ENCODE measurements around the gene OPN5. TPM values are rescaled to one million over a fixed set of nuclear protein-coding genes. Genes with fewer than 3 reads are reported as not detected.

OPN5 gene
- total RNA-seq, 1 donor from 2014 or later: not detected

DNA sequence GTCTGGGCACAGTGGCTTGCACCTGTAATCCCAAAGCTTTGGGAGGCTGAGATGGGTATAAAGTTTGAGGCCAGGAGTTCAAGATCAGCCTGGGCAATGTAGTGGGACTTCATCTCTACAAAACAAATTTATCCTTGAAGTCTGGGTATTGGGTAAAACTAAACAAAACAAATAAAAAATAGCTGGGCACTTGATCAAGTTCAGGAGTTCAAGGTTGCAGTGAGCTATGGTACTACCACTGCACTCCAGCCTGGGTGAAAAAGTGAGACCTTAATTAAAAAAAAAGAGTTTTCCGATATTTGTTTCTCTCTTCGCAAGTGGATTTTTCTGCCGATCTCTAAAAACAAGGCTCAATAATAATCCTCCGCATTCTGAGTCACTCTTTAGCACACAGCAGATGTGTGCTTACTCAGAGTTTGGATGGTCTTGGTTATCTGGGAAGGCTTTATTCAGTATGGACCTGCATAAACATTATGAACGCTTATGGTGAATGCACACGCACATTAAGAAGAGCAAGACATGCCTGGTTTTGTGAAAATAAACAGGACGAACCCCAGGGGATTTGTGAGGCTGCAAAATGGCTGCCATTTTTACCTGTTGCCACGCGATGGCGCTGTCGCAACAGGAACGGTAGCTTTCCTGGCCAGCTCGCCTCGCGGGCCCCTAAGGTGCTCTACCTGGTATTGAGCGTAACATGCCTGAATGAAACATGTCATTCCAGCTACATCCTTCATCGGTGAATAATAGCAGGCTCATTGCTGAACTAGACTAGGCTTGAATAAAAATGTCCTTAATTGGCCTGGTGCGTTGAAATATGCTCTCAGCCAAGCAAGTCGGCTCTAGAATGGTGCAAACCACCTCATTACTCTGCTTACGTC is 6.0 kb downstream of the OPN5 start:
- peak; percentile 59 for DNase-seq (ENCODE audit: low read depth)

DNA sequence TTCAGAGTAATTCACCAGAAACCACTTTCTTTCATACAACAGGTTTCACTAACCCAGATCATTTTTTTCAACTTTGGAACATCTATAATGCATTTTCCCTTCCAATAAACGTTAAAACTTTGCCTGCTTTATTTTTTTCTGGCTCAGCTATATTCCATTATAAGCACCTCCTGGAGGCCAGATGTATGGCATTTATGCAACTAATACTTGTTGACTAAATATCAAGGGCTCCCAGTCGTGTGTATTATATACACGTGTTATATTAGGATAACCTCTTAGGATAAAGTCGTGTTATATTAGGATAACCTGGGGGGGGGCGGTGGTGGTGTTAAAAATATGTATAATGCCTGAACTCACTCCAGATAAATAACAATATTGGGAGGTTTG is 6.7 kb downstream of the OPN5 start:
- no peak for DNase-seq (ENCODE audit: low read depth)

DNA sequence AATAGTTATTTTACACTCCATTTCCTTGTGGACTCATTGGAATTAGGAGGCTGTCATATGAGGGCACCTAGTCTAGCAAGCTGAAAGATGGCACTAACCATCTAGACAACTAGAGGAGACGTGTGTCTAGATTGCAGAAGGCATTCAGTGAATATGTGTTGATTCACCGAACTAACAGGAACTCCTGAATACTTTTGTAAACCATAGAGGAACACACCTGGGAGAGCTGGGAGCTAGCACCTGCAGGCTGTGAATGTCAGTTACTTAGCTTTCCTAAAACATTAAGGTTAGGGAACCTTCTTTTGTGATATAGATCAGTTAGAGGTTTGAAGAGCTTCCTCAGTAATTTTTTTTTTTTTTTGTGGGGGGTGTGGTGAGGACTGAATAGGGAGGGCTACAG is 7.7 kb downstream of the OPN5 start:
- no peak for DNase-seq (ENCODE audit: low read depth)

DNA sequence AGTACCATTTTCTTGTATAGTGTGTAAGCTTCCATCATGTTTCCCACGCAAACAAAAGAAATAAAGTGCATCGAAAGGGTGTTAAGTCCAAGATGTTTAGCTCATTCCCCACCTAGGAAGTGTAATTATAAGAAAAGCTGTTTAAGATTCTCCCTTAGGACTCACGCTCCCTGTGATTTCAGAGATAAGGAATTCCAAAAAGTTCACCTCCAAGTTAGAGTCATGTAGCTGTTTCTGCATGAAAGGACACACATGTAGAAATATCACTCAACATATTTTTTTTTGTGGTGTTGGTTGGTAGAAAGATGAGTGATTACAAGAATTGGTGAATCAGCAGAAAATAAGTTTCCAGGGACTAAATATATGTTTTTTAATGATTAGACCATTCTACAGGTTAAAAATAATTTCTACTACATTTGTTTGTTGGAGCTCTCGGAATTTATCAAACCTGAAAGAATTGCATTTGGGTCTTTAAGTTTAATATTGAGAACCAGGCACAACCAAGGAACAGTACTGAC is 10.4 kb downstream of the OPN5 start:
- DNase-seq (ENCODE audit: low read depth): no peak

DNA sequence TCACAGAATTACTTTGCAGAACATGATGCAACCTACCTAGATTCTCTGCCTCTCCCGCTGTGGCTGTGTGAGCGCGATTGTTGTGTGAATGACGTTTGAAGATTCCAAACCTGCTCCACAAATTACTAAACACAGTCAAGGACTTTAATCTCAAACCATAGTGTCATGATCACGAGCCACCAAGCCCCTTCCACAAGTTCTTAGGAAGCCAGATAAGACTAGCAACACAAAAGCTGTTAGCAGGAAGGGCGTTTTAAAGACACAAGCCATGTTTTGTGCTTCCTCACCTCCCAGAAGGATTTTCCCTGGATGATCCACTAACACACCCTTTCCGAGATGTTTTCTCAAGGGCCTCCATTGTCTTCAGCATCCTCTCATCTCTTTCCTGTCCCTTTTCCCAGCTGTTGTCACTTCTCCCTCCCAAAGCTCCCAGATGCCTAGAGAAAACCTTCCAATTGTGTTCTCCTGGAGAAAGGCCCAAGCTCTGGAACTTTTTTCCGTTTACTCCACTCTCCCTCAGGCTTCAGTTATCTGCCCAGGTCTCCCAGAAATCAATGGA is 12.8 kb downstream of the OPN5 start:
- no peak for DNase-seq (ENCODE audit: low read depth)

DNA sequence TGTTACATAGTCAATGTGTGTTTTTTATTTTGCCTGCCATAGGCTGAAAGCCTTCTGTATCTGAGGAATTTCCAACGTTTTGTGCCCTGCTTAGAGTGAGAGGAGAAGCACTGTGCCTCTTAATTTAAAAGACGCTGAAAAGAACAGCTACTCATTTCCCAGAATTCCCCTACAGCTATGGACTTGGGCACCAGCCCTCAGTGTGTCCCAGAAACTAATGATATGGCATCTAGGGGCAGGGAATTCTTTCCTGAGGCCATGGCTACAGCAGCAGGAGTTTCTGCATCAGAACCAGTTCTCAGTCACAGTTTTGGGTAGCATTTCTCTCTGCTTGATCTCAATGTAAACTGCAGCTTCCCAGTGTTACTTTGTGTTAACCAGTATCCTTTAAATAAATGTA is 20.2 kb downstream of the OPN5 start:
- no peak for DNase-seq (ENCODE audit: low read depth)

DNA sequence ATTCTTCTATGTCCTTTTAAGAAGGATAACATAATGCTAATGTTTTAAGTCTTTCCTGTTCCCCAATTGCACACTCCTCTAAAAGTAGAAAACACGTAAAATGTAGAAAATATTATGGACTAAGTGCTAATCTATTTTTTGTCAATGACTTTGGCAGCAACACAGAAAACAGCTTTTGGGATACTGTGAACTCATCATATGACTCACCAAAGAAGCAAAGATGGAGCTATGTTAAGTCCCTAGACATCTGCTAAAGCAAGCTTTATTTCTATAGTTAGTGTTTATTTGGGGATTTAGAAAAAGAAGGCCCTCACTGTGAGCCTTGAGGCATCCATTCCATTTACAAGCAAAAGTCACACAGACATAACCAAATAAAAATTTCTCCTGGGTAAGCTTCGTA is 23.0 kb downstream of the OPN5 start:
- DNase-seq (ENCODE audit: low read depth): no peak

DNA sequence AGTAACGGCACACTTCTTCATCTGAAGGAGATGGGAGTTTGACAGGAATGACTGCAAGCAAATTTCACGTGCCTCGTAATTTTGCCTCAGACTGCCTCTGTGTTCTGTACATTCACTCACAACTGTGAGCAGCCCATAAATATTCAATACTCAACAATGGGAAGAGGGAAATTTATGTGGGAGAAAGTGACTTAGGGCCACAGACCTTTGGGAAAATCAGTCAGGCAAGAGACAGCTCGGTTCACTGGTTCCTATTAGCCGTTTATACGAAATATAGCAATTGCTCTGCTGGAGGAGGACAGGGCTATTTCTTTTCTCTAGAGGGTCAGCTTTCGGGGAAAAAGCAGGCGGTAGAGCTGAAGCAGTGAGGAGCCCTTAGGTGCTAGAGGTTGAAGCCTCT is 28.0 kb downstream of the OPN5 start:
- no peak for DNase-seq (ENCODE audit: low read depth)

DNA sequence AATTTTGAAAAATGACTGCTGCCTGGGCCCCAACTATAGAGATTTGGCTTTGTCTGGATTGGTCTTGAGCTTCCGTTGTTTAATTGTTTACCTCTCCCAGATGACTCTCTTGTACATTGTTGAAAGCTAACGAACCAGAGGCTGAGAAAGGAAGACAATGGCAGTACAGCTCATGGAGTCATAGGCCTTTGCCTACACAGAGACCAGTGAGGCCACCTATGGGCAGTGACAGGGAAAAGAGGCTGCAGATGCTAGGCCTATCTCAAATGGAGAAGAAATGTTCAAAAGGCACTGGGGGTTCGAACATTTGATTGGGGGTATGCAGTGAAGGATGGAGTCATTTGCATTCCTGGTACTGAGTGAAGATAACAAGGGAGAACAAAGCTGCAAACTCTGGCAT is 29.1 kb downstream of the OPN5 start:
- DNase-seq (ENCODE audit: low read depth): no peak

DNA sequence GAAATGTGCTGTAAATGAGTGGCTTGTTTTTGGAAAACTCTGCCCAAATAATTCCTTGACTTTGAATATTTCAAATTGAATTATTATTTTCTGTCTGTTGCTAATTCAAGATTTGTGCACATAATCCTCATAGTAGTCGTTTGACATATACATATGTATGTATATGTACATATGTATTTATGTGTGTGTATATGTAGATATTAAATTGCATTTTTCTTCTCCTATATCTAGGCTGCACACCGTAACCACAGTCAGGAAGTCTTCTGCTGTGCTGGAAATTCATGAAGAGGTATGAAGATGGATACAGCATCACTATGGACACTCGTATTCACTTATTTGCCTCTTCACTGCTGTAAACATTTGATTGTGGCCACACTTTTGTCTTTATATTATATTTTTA is 29.6 kb downstream of the OPN5 start:
- DNase-seq (ENCODE audit: low read depth): no peak

DNA sequence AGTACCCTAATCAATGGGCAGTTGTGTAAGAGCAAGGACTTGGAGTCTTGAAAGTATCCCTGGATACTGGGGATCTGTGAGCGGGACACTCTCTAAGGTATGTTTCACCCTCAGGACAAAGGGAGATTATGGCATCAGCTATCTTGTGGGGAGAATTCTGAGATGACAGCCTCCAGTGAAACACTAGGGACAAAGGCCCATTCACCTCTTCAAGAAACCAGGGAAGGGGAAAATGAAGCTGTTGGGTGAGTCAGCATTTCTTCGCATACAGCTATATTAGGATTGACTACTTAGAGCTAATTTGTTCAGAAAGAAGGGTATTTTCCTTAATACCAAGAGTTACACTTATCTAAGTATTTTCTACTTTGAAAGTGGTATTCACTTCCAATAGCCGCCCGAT is 35.9 kb downstream of the OPN5 start:
- DNase-seq (ENCODE audit: low read depth): no peak

DNA sequence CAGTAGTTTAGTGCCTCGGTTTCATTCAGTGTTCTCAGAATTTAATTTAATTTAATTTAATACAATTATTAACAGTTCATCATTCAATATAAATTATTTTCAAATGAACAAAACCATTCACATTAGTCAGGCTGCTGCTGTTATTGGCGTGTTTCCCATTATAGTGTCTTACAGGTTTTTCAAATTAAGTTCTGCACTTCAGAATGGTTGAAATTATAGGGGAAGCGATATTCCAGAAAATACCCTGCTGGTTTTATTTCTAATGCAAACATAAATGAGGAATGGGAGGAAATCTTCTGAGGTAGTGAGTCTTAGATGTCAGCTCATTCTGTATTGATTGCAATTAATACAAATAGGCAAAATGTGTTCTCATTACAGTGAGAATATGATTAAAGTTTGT is 37.6 kb downstream of the OPN5 start:
- no peak for DNase-seq (ENCODE audit: low read depth)

DNA sequence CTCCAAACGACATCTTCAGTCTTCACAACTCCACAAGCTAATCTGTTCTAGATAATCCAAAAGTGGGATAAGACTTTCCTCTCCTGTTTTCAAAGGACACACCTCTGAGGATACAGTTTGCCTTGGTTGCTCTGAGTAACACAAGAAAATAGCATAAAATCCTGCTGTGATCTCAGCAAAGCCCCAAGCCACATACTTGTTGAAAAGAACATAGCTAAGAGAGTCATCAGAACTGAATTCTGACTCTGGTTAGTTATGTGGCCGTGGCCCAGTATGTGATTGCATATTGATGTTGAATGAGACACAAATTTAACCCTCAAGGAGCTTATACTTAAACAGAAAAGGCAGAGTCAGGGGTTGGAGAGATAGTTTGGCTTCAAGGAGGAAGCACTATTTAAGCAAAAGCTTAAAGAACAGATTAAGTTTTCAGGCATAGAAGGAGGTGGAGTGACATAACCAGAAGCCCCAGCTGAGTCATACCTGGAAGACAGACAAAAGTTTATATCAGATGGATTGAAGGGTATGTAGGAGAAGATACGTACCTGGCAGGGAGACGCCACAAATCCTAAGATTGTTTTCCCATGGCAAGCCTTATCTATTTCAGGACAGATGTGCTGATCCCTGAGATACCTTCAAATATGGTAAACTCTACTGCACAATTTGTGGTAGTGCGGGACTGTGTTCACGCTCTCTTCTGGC is 41.2 kb downstream of the OPN5 start:
- DNase-seq (ENCODE audit: low read depth): no peak

DNA sequence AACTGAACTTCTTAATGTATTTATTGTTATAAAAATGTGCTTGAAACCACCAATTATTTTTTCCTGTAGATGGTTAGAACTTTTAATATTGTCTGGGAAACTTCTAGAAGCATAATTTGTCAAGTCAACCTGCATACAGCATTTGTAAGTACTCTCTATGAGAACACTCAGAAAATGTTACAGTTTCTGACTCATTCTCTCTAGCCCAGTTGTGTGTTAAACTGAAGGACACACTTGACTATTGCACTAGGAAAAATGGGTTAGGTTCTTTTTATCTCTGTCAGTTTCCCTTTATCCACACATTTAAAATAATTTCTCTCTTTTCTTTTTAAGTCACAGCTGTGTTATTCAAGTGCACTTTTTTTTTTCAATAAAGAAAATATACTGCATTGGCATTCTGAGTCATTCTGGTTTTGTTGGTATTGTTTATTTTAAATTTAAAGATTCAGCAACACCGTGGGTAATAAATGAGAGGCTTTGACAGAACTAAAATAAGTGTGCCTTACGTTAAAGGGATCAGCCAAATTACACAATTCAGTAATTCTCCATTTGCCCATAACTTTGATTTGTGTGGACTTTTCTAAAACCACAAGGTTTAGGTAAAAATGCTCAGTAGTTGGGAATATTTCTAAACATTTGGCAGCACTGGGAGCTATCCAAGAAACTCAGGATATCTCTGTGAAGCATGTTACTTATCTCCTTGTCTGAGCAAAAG is 50.7 kb downstream of the OPN5 start:
- DNase-seq (ENCODE audit: low read depth): no peak

DNA sequence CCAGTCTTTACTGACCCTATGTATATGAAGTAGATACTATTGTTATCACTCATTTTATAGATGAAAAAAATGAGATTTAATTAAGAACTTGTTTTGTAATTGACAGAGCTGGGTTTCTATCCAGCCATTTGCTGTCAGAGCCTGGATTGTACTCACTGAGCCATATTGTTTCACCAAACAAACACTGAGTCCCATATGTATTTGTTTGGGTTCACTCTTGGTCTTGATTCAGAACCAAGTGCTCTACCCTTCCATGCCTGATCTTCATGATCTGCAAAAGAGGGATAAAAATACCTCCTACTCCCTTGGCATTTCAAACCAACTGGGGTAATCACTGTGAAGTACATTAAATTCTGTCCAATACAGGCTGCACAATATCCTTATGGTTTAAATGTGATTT is 52.4 kb downstream of the OPN5 start:
- no peak for DNase-seq (ENCODE audit: low read depth)

DNA sequence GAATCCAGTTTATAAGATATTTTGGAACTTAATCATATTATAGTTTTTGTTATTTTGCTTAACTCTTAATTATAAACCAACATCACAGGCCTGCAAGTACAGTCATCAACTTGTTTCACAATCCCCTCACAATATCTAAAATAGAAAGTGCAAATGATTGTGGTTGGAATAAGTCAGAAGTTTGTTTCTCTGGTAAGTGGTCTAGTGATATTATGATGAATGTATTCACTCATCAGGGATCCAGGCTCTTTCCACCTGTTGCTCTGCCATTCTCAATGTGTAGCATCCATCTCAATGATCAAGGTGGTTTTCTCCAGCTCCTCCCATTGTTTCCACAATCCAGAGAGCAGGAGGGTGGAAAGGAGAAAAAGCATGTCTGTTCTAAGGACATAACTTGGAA is 54.2 kb downstream of the OPN5 start:
- DNase-seq (ENCODE audit: low read depth): peak; percentile 58

DNA sequence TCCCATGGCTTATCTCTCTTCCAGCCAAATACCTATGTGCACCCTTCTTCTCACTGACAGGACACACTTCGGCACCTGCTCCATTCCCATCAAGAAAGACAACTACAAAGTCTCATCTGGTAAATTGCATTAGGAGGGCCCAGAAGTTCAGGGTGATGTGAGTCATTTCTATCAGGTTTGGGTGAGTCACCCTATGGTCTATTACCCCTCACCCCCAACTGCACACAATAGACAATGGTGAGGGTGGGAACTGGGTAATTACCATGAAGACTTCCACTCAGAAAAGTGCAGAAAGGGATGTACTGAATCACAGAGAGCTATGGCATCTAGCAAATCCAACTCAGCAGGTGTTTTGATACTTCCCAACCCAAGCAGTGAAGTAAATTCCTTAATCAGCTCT is 54.8 kb downstream of the OPN5 start:
- no peak for DNase-seq (ENCODE audit: low read depth)

DNA sequence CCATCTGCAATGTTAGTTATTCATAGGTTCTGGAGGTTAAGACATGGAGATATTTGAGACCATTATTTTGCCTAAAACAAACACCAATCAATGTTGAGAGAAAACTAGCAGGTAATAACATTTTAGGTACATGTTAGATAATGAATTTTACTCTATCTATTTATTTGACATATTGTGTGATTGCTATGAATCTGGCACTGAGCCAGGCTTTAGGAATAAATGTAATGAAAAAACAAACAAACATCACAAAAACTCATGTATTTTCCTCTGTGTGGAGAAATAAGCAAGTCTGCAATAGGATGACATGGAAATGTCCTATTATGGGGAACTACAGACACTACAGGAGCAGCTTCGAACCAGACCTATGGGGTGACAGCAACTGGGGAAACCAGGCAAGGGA is 57.8 kb downstream of the OPN5 start:
- no peak for DNase-seq (ENCODE audit: low read depth)

DNA sequence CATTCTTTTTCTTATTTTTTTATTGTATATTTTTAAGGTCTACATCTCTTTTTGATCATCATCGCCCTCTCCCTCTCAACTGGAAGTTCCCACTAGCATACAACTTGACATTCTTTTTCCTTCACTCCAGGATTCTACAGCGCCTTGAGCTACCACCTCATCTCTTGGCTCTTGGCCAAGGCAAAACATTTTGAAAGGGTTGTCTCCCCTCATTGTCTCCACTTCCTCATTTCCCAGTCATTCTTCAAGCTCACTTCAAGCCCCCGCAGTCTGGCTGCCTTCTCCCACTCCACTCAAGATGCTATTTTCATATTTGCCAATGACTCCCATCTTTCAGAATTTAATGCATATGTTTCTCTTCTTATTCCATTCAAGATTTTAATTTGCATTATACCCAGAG is 63.0 kb downstream of the OPN5 start:
- no peak for DNase-seq (ENCODE audit: low read depth)

DNA sequence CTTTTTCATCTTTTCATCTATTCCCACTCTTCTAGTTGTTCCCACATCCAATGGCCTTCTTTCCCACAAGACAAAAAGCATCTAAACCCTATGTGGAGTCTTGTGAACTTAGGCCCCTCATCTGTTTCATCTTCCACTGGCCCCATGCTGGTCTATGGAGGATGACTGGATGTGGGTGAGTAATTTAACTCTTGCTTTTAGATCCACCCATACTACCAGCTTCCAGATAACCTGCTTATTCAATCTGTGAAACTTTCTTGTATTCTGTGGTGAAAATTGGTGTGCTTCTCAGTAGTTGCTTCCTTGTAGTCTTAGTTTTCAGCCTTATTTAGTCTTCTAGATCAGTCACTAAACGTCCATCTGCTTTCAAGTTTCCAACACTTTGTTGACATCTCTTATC is 64.9 kb downstream of the OPN5 start:
- no peak for DNase-seq (ENCODE audit: low read depth)

DNA sequence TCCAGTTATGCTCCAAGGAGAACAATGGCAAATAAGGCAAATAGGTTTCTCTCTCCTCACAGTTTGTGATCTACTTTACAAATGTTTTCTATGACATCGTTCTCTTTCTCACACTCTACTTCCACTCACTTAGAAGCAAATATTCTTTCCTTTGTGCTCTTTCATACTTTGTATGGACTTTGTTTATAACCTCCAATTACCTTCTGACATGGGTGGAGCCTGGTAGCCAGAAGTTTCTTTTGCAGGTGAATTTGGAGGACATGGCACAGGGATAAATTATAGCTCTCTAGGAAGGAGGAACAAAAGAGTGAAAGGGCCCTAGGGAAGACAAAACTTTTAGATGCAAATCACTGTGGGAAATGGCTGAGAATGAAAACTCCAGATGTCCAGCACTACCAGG is 69.3 kb downstream of the OPN5 start:
- DNase-seq (ENCODE audit: low read depth): no peak

DNA sequence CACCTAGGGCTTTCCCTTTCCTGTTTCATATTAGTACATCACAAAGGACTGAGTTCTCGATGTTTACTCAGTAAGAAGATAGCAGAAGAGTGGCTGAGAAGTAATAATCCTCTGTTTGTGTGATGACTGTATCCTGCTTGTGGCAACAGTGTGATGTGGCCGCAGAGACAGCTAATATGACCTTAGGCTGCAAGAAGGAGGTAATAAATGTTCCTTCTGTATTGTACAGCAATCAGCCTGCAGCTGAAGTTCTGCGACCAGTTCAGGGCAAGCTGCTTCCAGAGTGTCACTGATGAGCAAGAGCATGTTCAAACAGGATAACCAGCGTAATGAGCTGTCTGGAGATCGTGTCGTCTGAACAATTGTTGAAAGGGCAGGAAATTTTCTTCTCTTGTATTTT is 70.9 kb downstream of the OPN5 start:
- no peak for DNase-seq (ENCODE audit: low read depth)

Measured in myocyte (in vitro differentiated cells).